PC-9 (cell line): Measurements from ENCODE around the gene USP8.

Experiments
- EZH2 ChIP-seq: fragments of 200-600 bp; sonication (generic); IDR thresholded peaks from 2 replicates; pipeline ENCODE4 v1.8.0; 2017; ENCODE audit warnings: antibody characterized with exemption, low read depth
- TF ChIP-seq, protein P1 (sequence below): fragments of 200-600 bp; sonication (generic); conservative IDR thresholded peaks from 2 replicates; pipeline ENCODE4 v1.6.1; 2017; ENCODE audit warnings: mixed run types, antibody characterized with exemption, mild to moderate bottlenecking, moderate library complexity

DNA sequence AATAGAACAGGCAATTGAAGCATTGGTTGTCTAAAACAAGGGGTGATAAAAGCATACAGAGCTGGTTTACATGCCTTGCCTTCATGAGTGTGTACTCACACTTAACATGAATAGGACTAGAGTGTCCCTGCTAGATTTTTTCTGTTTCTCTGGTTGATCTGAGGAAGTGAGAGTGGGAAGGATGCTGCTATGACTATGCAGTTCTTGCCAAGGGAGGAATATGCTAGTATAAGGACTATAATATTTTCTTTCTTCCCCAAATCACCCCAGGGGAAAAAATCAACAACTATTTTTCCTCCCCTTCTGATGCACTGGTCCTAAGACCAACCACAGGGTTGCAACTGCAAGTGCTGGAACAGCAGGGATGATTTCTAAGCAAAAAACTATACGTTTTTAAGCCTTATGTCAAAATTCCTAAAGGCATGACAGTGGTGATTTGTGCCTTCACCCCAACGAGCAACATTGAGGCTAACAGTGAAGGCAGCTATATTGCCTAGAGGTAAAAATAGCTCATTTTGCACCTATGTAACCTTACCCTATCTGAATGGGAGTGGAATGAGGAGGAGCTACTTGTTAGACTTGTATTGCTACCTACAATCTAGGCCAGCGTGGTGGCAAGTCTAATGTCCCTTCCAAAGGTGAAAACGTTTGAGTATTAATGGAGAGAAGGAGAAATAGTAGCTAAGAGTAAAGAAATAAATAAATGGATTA is 33.5 kb upstream of the USP8 start:
- TF ChIP-seq, protein P1, sequence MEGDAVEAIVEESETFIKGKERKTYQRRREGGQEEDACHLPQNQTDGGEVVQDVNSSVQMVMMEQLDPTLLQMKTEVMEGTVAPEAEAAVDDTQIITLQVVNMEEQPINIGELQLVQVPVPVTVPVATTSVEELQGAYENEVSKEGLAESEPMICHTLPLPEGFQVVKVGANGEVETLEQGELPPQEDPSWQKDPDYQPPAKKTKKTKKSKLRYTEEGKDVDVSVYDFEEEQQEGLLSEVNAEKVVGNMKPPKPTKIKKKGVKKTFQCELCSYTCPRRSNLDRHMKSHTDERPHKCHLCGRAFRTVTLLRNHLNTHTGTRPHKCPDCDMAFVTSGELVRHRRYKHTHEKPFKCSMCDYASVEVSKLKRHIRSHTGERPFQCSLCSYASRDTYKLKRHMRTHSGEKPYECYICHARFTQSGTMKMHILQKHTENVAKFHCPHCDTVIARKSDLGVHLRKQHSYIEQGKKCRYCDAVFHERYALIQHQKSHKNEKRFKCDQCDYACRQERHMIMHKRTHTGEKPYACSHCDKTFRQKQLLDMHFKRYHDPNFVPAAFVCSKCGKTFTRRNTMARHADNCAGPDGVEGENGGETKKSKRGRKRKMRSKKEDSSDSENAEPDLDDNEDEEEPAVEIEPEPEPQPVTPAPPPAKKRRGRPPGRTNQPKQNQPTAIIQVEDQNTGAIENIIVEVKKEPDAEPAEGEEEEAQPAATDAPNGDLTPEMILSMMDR, result no peak
- no peak for TF ChIP-seq EZH2
